ENCODE results near the gene RPS15. TPM values are rescaled to one million over a fixed set of nuclear protein-coding genes. Genes with fewer than 3 reads are reported as not detected.

The RPS15 gene
- total and polyA plus RNA-seq, 4 donors = 296 to 954 (median 414) TPM

- WGBS = 50% methylated on average over 30 of the region's 30 CpGs
- no peak overlapping the region for H3K27ac ChIP-seq (ENCODE audit: low read depth in 1 of 2, low read length in 2 of 2)
- DNase-seq (ENCODE audit: low spot score) = no peak
- peaks cover 0 to 1% (median 0%) of the 10 kb centered on the region in 4 donors for H3K36me3 ChIP-seq (ENCODE audit: control insufficient read depth in 4 of 4, insufficient read depth in 3 of 4, low read depth in 1 of 4, low read length in 3 of 4)
- no peaks in the 10 kb centered on the region for H3K9me3 ChIP-seq (ENCODE audit: control insufficient read depth in 4 of 4, low read length in 3 of 4)
- H3K27me3 ChIP-seq (ENCODE audit: control insufficient read depth in 4 of 4, insufficient read depth in 4 of 4, low read length in 3 of 4) = peaks cover 12 to 24% (median 18%) of the 10 kb centered on the region in 4 donors
- peaks cover 0 to 23% (median 2%) of the 10 kb centered on the region in 4 donors for H3K4me1 ChIP-seq (ENCODE audit: control insufficient read depth in 4 of 4, insufficient read depth in 4 of 4, low read length in 3 of 4)
- H3K9ac ChIP-seq (ENCODE audit: low read depth in 1 of 2, low read length in 2 of 2) = no peak overlapping the region
- no peak overlapping the region for H3K4me3 ChIP-seq (ENCODE audit: low read depth in 1 of 3, low read length in 3 of 3)
- no peak for TF ChIP-seq FOXA1 (IDR thresholded peaks at IDR 0.05)
- TF ChIP-seq JUND (IDR thresholded peaks at IDR 0.05) = no peak
- TF ChIP-seq FOXA2 (IDR thresholded peaks at IDR 0.05) = no peak
- TF ChIP-seq GABPA (IDR thresholded peaks at IDR 0.05 in 1 of 2, conservative IDR thresholded peaks at IDR 0.05 in 1 of 2) = no peak
- no peak for TF ChIP-seq HNF4G (IDR thresholded peaks at IDR 0.05)
- TF ChIP-seq RAD21 (IDR thresholded peaks at IDR 0.05) = no peak
- no peak for TF ChIP-seq SP1 (IDR thresholded peaks at IDR 0.05)
- TF ChIP-seq YY1 (IDR thresholded peaks at IDR 0.05) = no peak
- no peak for TF ChIP-seq RXRA (IDR thresholded peaks at IDR 0.05)
- TF ChIP-seq TAF1 (conservative IDR thresholded peaks at IDR 0.05) = no peak
- no peak for TF ChIP-seq HNF4A (conservative IDR thresholded peaks at IDR 0.05)
Measured at GRCh38 chr19:1452802-1453524, 14.8 kb downstream of the RPS15 start.

- Histone ChIP-seq H3K4me3 (ENCODE audit: low read depth in 1 of 3, low read length in 3 of 3) (no peak overlapping the region), H3K9me3 (ENCODE audit: control insufficient read depth in 4 of 4, low read length in 3 of 4) (no peaks in the 10 kb centered on the region), H3K27me3 (ENCODE audit: control insufficient read depth in 4 of 4, insufficient read depth in 4 of 4, low read length in 3 of 4) (peaks cover 10 to 24% (median 16%) of the 10 kb centered on the region in 4 donors), H3K27ac (ENCODE audit: low read depth in 1 of 2, low read length in 2 of 2) (no peak overlapping the region), H3K9ac (ENCODE audit: low read depth in 1 of 2, low read length in 2 of 2) (no peak overlapping the region), H3K36me3 (ENCODE audit: control insufficient read depth in 4 of 4, insufficient read depth in 3 of 4, low read depth in 1 of 4, low read length in 3 of 4) (peaks cover 0 to 1% (median 0%) of the 10 kb centered on the region in 4 donors), H3K4me1 (ENCODE audit: control insufficient read depth in 4 of 4, insufficient read depth in 4 of 4, low read length in 3 of 4) (peaks cover 0 to 23% (median 2%) of the 10 kb centered on the region in 4 donors)
- TF ChIP-seq HNF4A (conservative IDR thresholded peaks at IDR 0.05) = no peak
- TF ChIP-seq RXRA (IDR thresholded peaks at IDR 0.05) = no peak
- TF ChIP-seq, protein P1, sequence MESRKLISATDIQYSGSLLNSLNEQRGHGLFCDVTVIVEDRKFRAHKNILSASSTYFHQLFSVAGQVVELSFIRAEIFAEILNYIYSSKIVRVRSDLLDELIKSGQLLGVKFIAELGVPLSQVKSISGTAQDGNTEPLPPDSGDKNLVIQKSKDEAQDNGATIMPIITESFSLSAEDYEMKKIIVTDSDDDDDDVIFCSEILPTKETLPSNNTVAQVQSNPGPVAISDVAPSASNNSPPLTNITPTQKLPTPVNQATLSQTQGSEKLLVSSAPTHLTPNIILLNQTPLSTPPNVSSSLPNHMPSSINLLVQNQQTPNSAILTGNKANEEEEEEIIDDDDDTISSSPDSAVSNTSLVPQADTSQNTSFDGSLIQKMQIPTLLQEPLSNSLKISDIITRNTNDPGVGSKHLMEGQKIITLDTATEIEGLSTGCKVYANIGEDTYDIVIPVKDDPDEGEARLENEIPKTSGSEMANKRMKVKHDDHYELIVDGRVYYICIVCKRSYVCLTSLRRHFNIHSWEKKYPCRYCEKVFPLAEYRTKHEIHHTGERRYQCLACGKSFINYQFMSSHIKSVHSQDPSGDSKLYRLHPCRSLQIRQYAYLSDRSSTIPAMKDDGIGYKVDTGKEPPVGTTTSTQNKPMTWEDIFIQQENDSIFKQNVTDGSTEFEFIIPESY (IDR thresholded peaks at IDR 0.05) = no peak
- TF ChIP-seq, protein P2, sequence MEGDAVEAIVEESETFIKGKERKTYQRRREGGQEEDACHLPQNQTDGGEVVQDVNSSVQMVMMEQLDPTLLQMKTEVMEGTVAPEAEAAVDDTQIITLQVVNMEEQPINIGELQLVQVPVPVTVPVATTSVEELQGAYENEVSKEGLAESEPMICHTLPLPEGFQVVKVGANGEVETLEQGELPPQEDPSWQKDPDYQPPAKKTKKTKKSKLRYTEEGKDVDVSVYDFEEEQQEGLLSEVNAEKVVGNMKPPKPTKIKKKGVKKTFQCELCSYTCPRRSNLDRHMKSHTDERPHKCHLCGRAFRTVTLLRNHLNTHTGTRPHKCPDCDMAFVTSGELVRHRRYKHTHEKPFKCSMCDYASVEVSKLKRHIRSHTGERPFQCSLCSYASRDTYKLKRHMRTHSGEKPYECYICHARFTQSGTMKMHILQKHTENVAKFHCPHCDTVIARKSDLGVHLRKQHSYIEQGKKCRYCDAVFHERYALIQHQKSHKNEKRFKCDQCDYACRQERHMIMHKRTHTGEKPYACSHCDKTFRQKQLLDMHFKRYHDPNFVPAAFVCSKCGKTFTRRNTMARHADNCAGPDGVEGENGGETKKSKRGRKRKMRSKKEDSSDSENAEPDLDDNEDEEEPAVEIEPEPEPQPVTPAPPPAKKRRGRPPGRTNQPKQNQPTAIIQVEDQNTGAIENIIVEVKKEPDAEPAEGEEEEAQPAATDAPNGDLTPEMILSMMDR (IDR thresholded peaks at IDR 0.05; ENCODE audit: low read depth, low read length, missing input control) = no peak
- no peak for TF ChIP-seq EGR1 (IDR thresholded peaks at IDR 0.05; ENCODE audit: low read depth in 2 of 2)
- TF ChIP-seq JUND (IDR thresholded peaks at IDR 0.05) = no peak
- no peak for TF ChIP-seq YY1 (IDR thresholded peaks at IDR 0.05)
- TF ChIP-seq RAD21 (IDR thresholded peaks at IDR 0.05) = no peak
- TF ChIP-seq REST (IDR thresholded peaks at IDR 0.05) = no peak
- 27% methylated on average over 33 of the region's 33 CpGs for WGBS
- no peak for DNase-seq (ENCODE audit: low spot score)
Measured at GRCh38 chr19:1453525-1454364, 15.5 kb downstream of the RPS15 start.
